Testis (tissue), 2 donors: Measurements from ENCODE around the gene ATXN7.

ENCODE experiments used
- POLR2A ChIP-seq: fragments of 450-650 bp; IDR thresholded peaks from one replicate; pipeline ENCODE4 v1.6.1; 2017; ENCODE audit warnings: antibody characterized with exemption, mild to moderate bottlenecking, moderate library complexity
- TF ChIP-seq, protein P1 (sequence below), 3 experiments: fragments of 450-650 bp in 2 of 3; fragments of 200-600 bp in 1 of 3; sonication (generic) in 1 of 3; IDR thresholded peaks; one replicate each; pipeline ENCODE4 v1.5.1; 2016 to 2019; ENCODE audit warnings: antibody characterized with exemption in 3 of 3, mild to moderate bottlenecking in 2 of 3, moderate library complexity in 1 of 3

DNA sequence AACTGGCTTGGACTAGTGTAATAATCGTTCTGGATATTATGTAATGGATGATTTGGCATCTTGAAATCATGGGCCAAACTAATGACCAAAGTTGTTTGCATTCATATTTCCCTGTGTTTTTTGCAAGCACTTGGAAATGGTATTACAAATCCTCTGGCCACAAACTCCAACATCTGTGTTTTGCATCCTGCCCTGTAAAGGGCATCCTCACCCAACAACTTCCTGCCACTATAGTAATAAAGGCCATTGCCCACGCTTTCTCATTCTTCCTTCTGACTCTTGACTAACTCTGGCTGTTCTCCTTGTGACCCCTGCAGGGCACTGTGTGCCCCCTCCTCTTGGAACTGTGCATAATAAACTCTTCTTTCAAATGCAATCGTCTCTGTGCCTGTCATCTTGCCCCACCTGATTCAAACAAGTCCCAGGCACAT, 185.0 kb downstream of the ATXN7 start:
- TF ChIP-seq, protein P1, sequence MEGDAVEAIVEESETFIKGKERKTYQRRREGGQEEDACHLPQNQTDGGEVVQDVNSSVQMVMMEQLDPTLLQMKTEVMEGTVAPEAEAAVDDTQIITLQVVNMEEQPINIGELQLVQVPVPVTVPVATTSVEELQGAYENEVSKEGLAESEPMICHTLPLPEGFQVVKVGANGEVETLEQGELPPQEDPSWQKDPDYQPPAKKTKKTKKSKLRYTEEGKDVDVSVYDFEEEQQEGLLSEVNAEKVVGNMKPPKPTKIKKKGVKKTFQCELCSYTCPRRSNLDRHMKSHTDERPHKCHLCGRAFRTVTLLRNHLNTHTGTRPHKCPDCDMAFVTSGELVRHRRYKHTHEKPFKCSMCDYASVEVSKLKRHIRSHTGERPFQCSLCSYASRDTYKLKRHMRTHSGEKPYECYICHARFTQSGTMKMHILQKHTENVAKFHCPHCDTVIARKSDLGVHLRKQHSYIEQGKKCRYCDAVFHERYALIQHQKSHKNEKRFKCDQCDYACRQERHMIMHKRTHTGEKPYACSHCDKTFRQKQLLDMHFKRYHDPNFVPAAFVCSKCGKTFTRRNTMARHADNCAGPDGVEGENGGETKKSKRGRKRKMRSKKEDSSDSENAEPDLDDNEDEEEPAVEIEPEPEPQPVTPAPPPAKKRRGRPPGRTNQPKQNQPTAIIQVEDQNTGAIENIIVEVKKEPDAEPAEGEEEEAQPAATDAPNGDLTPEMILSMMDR (IDR thresholded peaks at IDR 0.05) = no peak
- TF ChIP-seq POLR2A = no peak
